Middle frontal gyrus (tissue), 1 donor: ENCODE data around the gene FAM117A.
"Not testable (repeated sequence)": the region's sequence is repeated elsewhere in the genome, so short reads cannot be mapped to it uniquely, and the experiment has no call there.

Source experiments
- DNase-seq: peaks from one replicate; pipeline ENCODE4 v3.0.0-alpha.2; 2015; ENCODE audit warnings: low spot score; ENCODE audit errors: extremely low spot score

Gene FAM117A

DNA sequence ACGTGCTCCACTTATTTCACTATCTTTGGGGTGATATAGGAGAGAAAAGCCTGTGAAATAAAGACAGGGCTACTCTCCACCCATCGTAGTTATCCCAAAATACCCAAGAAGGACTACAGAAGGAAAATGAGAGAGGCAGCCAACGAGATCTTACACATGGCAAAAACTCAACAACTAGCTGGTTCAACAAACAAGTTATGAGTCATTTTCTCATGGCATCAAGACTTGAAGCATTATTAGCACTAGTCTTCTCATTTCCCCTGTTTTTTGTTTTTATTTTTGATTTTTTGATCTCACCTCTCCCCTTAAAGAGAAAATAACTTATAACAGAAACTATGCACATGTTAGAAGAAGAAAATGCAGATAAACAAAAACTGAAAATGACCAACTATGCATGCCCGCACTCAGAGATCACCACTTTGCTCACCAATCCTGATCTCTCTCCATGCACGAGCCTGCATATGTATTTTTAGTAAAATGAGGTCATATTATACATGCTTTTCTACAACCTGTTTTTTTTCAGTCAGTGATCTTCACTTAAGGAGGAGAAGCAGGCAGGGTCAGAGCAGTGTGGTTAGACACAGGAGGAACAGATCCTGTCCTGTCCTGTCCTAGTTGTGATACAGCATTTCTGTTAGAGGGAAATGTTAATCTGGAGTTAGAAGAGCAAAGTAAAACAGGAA lies 22.8 kb downstream of the FAM117A start:
- no peak for DNase-seq

DNA sequence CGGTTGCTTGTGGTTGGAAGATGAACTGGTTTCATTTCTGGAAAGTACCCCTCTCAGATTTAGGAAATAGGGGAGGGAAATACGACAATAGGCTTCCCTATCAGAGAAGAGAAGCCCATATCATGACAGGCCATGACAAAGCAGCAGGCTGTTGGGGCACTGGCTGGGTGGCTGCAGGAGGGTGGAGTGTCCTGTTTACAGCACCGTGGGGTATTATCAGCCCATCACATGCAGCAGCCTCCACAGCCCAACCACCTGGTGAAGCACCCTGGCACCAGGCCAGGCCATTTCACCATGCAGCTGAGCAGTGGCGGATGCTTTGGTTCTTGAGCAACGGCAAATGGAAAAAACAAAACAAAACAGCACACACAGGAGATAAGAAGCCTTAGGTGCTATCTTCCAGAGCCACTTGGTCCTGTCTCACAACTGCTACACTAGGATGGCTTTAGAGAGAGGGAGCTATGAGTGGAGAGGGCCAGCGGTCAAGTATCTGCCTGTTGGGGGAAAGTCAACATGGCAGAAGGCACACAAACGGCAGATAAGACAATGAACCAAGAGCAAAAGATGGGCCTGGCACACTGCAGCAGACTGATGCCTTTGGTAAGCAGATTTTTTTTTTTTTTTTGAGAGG lies 24.2 kb downstream of the FAM117A start:
- no peak for DNase-seq

DNA sequence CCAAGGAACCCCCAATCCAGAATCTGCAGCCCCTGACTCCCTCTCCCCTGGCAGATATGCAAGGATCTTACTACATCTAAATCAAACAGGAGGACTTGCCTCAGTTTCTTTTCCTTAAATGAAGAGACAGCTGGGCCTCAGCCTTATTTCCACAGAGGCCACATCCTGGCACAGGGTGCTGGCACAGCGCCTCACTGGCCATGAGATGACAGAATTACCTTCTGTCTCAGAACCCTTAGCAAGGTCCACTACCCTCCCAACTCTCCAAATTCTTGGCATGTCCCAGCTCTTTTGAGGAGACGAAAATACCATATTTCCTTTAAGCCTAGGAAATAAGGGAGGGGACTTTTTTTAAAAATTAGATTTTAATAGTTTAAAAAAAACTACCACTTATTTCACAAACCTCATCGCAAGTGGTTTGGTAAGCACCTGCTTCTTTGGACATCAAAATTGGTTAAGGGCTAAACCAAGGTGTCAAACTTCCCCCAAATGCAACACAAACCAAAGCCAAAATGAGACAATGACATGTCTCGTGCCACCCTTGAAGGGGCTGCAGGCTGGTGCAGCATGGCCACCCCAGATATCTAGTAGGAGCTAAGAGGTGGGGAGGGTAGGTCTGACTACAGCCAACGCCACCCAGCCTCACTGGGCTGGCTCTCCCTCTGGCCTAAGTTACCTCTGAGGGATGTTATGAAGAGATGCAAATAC lies 25.3 kb downstream of the FAM117A start:
- no peak for DNase-seq

DNA sequence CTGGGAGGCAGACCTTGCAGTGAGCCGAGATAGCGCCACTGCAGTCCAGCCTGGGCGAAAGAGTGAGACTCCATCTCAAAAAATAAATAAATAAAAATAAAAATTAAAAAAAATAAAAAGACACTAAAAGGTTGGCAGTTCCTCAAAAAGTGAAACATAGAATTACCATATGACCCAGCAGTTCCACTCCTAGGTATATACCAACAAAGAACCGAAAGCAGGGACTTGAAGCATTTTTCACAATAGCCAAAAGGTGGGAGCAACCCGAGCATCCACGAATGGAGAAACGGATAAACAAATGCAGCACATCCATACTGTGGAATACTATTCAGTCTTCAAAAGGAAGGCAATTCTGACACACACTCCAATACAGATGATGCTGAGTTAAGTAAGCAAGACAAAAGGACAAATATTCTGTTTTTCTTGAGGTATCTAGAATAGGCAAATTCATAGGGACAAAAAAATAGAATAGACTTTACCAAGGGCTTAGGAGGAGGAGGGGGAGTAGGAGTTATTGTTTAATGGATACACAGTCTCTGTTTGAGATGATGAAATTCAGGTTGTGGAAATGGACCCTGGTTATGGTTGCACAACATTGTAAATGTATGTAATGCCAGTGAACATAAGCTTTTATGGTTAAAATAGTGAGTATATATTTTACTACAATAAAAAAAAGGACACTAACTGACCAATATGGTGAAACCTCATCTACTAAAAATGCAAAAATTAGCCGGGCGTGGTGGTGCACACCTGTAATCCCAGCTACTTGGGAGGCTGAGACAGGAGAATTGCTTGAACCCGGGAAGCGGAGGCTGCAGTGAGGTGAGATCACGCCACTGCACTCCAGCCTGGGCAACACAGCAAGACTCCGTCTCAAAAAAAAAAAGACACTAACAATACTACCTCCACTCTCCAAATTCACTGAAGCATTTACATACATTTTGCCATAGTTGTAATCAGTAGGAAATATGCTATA lies 29.1 kb downstream of the FAM117A start:
- no peak for DNase-seq

DNA sequence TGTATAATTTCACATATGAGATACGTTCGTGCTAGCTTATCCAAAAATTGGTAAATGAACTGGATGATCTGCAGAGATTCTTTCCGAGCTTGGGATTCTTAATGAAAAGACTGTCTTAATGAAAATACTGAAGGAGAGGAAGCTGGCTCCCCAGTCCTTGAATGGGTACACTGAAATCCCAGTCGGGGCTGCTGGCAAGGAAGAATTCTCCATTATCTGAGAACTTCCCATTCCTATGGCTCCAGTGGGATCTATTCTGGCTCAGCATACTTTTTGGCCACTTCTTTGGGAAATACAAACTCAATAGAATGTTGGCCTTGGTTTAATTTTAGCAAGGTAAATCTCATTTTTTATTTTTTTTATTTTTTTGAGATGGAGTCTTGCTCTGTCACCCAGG lies 32.5 kb downstream of the FAM117A start:
- no peak for DNase-seq

DNA sequence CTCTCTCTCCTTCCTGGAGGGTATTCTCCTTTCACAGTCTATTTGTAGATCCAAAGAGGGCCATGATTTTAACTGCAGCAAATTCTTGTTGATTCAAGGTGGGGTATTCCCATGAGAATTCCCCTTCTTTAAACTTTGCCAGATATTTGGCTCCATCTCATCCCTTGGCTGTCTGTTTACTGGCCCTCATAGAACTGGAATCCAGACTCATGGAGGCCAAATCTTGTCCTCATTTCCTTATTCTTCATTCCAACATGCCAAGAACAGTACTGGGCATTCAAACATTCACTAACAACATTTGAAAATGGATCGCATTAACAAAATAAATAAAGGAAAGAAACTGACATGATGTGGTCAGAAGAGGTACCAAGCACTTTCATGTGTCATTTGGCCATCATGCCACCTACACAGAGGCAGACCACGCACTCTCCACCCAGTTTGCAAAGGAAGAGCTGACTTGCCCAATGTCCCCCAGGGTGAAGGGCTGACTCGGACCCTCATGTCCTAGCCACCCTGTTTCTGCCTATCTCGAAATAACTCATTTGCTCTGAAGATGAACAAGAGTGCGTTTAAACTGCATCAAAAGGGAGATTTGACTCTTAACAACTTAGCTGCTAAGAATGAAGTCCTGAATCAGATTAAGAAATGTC lies 33.0 kb downstream of the FAM117A start:
- no peak for DNase-seq

DNA sequence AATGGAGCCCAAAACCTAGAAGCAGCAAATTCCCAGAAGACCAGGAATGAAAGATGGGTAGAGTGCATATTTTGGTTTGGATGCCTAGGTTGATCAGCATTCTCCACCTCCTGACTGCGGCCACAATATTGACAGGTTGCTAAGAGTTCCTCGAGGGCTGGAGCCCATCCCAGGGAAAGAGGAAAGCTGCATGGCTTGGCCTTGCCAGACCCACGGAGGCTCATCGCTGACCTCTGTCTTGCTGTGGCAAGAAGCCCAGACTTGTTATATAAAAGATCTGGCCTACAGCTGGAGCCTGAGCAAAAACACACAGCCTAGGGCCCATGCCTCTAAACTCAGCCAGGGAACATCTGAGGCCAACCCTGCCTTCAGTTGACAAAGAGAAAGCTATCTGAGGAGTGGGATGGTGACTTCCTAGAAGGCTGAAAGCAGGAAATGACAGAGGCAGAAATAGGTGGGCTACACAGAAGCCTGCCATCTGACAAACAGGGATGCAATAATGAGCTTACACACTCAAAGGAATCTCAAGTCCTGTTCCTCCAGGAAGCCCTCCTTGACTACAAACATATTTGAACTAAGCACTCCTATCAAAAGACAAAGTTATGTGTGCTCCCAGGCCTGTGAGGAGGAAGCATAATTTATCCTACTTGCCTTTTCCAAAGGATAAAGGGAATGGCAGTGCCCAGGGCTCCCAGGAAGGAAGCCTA lies 33.7 kb downstream of the FAM117A start:
- peak; percentile 17 for DNase-seq

DNA sequence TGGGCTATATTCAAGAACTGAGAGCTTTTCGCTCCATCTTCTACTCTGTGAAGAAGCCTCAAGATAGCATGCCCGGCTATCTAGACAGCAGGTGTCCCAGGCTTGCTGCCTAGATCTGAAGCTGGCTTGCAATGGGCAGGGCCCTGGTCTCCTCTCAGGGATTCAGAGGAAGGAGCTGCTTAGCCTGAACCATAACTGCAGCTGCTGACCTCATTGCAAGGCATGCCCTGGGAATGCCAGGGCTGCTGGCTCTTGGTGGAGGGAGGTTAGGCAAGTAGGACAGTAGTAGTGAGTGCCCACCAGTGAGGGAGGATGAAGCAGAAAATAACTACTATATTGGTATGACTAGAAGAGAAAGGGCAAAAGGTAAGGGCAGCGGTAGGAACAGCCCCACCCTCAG lies 34.9 kb downstream of the FAM117A start:
- DNase-seq = no peak

DNA sequence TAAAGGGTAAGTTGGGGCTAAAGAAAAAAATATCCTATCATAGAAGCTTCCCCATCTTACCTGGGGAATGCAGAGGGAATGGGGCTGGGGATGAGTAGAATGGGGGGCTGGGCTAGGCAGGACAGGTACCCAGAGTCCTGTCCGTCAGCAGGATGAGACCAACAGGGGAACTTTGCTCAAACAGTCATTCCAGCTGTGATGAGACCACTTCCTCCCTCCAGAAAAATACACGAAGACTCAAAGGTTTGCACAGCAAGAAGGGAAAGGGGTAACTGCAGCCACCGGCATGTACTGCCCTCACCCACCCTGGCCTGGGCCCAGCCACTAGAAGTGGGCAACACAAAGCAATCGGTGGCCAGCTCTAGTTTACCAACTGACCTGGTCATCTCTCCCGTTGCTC lies 35.5 kb downstream of the FAM117A start:
- no peak for DNase-seq

DNA sequence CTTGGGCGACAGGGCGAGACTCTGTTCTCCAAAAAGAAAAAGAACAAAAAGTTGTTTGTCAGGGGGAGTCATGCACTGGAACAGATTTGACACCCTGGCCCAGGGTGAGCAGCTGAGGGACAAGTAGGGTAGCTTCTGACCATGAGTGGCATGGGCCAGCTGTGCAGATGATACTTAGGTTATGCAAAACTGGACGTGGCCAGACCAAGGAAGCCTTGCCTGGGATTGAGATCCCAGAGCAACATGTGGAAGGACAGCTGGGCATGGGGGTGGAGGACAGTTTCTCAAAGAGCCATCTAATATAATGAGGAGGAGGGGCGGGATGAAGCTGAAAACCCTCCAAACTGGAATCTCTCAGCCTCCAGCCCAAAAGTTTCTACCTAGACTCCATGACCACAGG lies 36.6 kb downstream of the FAM117A start:
- no peak for DNase-seq

DNA sequence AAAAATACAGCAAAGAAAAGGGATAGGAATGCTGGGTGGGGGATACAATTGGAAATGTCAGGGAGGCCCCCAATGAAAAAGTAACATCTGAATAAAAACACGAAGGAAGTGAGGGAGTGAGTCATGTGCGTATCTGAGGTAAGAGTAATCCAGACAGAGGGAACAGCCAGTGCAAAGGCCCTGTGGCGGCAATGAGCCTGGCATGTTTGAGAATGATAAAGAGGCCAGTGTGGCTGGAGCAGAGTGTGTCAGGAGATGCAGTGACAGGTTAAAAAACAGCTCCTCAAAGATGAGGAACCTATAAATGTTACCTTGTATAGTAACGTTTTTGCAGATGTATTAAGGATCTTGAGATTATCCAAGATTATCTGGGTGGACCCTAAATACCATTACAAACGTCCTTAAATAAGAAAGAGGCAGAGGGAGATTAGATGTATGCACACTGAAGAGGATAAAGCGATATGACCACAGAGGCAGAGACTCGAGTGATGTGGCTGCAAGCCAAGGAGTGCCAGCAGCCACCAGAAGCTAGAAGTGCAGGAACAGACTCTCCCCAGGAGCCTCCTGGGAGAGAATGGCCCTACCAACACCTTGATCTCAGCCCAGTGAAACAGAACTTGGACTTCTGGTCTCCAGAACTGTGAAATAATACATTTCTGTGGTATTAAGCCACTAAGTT lies 38.3 kb downstream of the FAM117A start:
- no peak for DNase-seq

DNA sequence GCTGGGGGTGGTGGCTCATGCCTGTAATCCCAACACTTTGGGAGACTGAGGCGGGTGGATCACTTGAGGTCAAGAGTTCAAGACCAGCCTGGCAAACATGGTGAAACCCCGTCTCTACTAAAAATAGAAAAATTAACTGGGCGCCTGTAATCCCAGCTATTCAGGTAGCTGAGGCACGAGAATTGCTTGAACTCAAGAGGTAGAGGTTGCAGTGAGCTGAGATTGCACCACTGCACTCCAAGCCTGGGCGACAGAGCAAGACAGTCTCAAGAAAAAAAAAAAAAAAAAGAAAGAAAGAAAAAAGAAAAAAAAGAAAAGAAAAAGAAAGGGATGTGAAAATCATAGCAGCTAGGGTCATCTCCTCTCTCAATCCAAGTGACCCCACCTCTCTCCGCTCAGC lies 39.4 kb downstream of the FAM117A start:
- DNase-seq = not testable (repeated sequence)

DNA sequence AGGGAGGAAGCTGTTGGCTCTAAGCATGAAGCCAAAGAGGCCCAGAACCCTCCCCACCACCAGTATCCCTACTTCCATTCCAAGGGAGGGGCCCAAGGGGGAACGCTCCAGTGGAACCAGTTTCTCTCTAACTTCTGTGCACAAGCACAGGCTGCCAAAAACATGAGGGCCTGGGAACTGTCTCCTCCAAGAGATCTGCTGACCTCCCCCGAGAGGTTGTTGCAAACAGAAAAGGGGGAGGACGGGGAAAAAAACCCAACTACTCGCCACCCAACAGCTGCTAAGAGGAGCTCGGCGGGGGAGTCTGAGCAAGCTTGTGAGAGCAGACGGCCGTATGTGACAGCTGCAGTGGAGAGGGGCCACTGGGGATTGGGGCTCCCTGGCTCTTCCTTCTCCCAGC lies 40.5 kb downstream of the FAM117A start:
- no peak for DNase-seq

DNA sequence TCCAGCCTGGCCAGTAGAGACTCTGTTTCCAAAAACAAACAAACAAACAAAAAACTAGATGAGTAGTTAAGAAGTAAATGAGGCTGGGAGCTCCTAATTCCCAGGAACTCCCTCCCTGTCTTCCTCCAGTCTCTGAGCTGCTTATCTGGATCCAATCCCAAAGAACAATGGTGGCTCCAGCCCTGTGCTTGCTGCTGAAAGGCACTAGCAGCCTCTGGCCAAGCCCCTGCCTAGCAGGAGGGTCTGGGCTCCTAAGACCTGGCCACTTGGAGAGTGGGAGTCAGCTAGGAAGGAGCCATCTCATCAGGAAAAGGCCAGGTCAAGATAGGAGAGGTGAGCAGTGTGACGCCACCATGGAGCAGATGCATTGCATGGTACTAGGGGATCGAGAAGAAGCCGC lies 41.9 kb downstream of the FAM117A start:
- no peak for DNase-seq

DNA sequence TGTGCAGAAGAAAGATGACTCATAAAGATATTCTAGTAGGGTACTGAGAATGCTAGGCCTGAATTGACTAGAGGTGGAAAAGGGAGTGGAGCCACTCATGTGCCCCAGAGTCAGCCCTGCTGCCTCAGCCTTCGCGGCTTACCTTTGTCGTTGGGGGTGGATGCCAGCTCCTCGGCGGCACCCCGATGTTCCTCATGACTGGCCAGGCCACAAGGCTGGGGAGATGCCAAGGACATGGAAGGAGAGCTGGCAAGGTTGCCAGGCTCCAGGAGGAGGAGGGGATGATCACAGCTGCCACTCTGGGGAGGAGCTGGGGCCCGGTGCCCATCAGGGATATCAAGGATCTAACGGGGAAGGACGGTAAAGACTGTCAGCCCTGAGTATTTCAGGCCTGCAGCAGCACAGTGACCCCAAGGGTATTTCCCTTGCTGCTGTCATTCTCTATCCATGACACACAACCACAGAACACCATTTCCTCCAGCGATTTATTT lies 46.5 kb downstream of the FAM117A start:
- DNase-seq = no peak

DNA sequence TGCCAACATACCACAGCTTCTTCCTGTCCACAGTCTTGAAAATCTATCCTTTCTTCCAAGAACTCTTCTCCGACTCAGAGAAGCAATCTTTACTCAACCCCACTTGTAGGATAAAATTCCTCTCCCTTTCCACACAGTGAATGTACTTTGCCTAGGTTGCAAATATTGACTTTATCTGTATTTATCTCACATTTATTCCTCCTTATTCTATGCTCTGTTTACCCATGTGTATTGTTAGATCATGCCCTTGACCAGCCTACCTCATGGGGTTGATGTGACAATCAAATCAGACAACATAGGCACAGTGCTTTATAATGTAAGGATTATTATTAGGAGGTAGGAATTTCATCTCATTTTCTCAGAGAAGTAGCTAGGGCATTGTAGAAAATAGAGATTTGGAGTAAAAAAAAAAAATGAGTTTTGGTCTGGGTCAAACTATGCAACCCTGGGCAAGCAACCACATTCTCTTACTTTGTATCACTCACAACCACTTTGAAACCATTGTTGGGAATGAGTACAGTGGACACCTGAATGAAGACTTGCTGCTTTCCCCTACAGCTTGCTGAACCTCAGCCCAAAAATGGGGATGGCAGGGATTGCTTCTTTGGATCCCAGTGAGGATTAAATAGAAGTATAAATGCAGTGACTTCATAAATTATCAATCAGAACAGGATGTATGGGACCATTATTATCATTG lies 47.1 kb downstream of the FAM117A start:
- DNase-seq = no peak

DNA sequence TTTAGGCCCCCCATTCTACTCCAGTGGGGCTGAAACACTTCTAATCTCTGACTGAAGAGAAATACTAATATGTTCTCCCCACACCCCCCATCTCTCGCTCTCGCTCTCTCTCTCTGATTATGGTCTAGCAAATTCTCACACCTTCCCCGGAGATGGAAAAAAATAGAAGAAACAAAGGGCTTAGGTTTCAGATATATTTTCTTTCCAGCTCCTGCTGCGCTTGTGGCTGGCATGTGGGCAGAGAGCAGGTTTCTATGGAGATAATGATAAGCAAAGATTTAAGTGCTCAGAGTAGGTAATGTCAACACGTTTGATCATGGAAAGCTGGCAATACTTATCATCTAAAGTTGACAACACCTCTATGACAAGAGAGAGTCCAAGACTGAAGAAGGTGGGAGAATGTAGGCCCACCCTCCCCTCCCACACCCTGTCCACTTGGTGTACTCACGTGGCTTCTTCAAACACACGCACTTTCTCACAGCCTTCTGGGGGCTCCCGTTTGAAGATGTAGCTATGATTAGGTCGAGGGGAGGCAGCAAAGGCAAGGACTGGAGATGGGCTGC lies 48.1 kb downstream of the FAM117A start:
- peak; percentile 18 for DNase-seq

DNA sequence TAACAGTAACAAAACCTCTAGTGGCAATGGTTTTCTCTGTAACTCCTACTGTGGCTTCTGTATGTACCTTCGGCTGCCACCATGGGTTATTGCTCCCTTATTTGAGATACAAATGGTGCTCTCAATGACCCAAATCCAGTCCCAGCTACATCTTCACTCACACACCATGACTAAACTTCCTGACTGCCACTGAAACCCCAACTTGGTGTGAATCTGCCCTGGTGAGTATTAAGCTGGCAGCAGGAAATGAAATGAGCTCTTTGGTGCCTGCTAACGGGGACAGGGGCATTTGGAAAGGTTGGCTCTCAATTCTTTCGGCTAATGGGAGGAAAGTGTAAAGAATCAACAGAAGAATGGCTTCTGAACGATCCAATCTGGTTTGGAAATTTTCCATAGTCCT lies 48.7 kb downstream of the FAM117A start:
- no peak for DNase-seq
